ENCODE results near the gene ZMYND8. TPM values are rescaled to one million over a fixed set of nuclear protein-coding genes. Genes with fewer than 3 reads are reported as not detected.
"Not testable (repeated sequence)": the region's sequence is repeated elsewhere in the genome, so short reads cannot be mapped to it uniquely, and the experiment has no call there.

ZMYND8 gene
- total and polyA plus RNA-seq, 5 donors, result 10.0 to 35.7 (median 31.4) TPM

GRCh38 chr20:47389867-47390347 is 33.4 kb upstream of the ZMYND8 start:
- H3K4me1 ChIP-seq (ENCODE audit: control insufficient read depth, insufficient read depth, low read length), result no peaks in the 10 kb centered on the region
- no peaks in the 10 kb centered on the region for H3K27me3 ChIP-seq (ENCODE audit: control insufficient read depth, insufficient read depth)
- H3K27ac ChIP-seq (ENCODE audit: low read length), result no peak overlapping the region
- 77% methylated on average over 6 of the region's 6 CpGs for WGBS
- intact Hi-C loops (cut with DNase I), result loop anchor here in 3 of 4 donors (10.0 kb wide), 3 partner anchors 105 to 235 kb away; no protein-coding TSS in a partner anchor
- H3K9me3 ChIP-seq (ENCODE audit: control insufficient read depth, low read length), result no peaks in the 10 kb centered on the region
- DNase-seq (no peak), ATAC-seq (no peak)
- no peak overlapping the region for H3K4me3 ChIP-seq (ENCODE audit: low read length)

DNA sequence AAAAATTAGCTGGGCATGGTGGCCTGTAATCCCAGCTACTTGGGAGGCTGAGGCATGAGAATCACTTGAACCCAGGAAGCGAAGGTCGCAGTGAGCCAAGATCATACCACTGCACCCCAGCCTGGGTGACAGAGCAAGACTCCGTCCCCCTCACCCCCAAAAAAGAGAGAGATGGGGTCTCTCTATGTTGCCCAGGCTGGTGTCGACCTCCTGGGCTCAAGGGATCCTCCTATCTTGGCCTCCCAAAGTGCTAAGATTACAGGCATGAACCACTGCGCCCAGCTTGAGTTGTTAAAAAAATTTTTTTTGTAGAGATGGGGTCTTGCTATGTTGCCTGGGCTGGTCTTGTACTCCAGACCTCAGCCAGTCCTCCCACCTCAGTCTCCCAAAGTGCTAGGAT is 29.5 kb upstream of the ZMYND8 start:
- intact Hi-C loops (cut with DNase I), result loop anchor here (2.0 to 10.0 kb wide), 5 partner anchors 109 to 239 kb away; no protein-coding TSS in a partner anchor

GRCh38 chr20:47382746-47383415 is 26.4 kb upstream of the ZMYND8 start:
- no peak overlapping the region for H3K4me3 ChIP-seq (ENCODE audit: low read length)
- 93% methylated on average over 5 of the region's 5 CpGs for WGBS
- H3K27me3 ChIP-seq (ENCODE audit: control insufficient read depth, insufficient read depth), result no peaks in the 10 kb centered on the region
- no peak overlapping the region for H3K27ac ChIP-seq (ENCODE audit: low read length)
- intact Hi-C loops (cut with DNase I), result loop anchor here (5.0 to 10.0 kb wide), 6 partner anchors 91 to 242 kb away; no protein-coding TSS in a partner anchor
- ATAC-seq (no peak), DNase-seq (peak in 1 of 3 donors; percentile 7)
- H3K9me3 ChIP-seq (ENCODE audit: control insufficient read depth, low read length), result no peaks in the 10 kb centered on the region
- H3K4me1 ChIP-seq (ENCODE audit: control insufficient read depth, insufficient read depth, low read length), result peaks cover 6% of the 10 kb centered on the region

More for the DNA sequence above, 29.5 kb upstream of the ZMYND8 start:
- H3K9me3 ChIP-seq (ENCODE audit: control insufficient read depth, low read length); H3K27ac ChIP-seq (ENCODE audit: low read length); H3K4me1 ChIP-seq (ENCODE audit: control insufficient read depth, insufficient read depth, low read length); H3K4me3 ChIP-seq (ENCODE audit: low read length); ATAC-seq; H3K27me3 ChIP-seq (ENCODE audit: control insufficient read depth, insufficient read depth): not testable (repeated sequence)
- 99% methylated on average over 5 of the region's 5 CpGs for WGBS
- DNase-seq, result peak in 1 of 3 donors; percentile 10

DNA sequence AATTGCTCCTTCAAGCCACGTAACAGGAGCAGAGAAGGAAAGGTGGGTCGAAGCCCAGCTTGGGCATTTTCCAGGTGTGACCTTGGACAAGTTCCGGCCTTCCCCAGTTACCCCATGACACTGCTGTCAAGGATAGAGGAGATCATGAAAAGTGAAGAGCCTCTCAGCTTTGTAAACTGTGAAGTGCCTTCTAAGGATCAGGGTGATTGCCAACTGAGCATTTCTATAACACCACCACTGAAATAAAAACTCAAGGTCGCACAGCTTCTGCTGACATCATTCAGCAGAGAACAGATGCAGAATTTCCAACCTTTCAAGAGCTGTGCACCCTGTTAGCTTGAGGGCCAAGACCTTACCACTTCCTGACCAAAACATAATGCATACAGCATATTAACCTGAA is 24.0 kb upstream of the ZMYND8 start:
- Histone ChIP-seq H3K27me3 (ENCODE audit: control insufficient read depth, insufficient read depth) (no peaks in the 10 kb centered on the region), H3K9me3 (ENCODE audit: control insufficient read depth, low read length) (no peaks in the 10 kb centered on the region), H3K4me3 (ENCODE audit: low read length) (no peak overlapping the region), H3K4me1 (ENCODE audit: control insufficient read depth, insufficient read depth, low read length) (peaks cover 6% of the 10 kb centered on the region), H3K27ac (ENCODE audit: low read length) (no peak overlapping the region)
- intact Hi-C loops (cut with DNase I), result loop anchor here (5.0 to 10.0 kb wide), 6 partner anchors 88 to 244 kb away; no protein-coding TSS in a partner anchor
- ATAC-seq, result no peak
- DNase-seq, result no peak
- WGBS, result 76% methylated on average over 4 of the region's 4 CpGs

GRCh38 chr20:47379433-47380150 is 23.1 kb upstream of the ZMYND8 start:
- intact Hi-C loops (cut with DNase I), result loop anchor here (5.0 to 10.0 kb wide), 7 partner anchors 85 to 245 kb away; no protein-coding TSS in a partner anchor
- H3K27me3 ChIP-seq (ENCODE audit: control insufficient read depth, insufficient read depth), result no peaks in the 10 kb centered on the region
- WGBS, result 92% methylated on average over 15 of the region's 15 CpGs
- no peaks in the 10 kb centered on the region for H3K9me3 ChIP-seq (ENCODE audit: control insufficient read depth, low read length)
- DNase-seq (peak in 1 of 3 donors; percentile 27), ATAC-seq (no peak)
- H3K27ac ChIP-seq (ENCODE audit: low read length), result no peak overlapping the region
- H3K4me3 ChIP-seq (ENCODE audit: low read length), result no peak overlapping the region
- peaks cover 4% of the 10 kb centered on the region for H3K4me1 ChIP-seq (ENCODE audit: control insufficient read depth, insufficient read depth, low read length)

DNA sequence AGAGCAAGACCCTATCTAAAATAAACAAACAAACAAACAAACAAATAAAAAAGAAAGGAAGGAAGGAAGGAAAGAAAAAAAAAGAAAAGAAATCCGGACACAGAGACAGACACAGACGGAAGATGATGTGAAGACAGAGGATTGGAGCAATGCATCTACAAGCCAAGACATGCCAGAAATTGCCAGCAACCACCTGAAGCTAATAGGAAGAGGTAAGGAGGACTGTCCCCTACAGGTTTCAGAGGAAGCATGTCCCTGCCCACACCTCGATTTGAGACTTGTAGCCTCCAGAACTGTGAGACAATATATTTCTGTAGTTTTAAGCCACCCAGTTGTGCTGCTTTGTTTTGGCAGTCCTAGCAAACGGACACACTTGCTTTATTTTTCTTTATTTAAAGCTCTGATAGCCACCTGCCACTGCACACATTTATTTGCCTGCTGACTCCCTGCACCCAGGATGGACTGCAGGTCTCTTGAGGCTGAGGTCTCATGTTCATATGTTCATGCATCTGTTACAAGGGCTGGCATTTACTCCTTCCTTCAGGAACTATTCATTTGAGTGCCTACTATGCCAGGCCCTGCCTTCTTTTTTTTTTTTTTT is 20.7 kb upstream of the ZMYND8 start:
- no peaks in the 10 kb centered on the region for H3K9me3 ChIP-seq (ENCODE audit: control insufficient read depth, low read length)
- ATAC-seq, result no peak
- H3K4me3 ChIP-seq (ENCODE audit: low read length), result no peak overlapping the region
- 69% methylated on average over 4 of the region's 4 CpGs for WGBS
- intact Hi-C loops (cut with DNase I), result loop anchor here in 1 of 4 donors (10.0 kb wide), 1 partner anchor 82 kb away; no protein-coding TSS in a partner anchor
- H3K27ac ChIP-seq (ENCODE audit: low read length), result no peak overlapping the region
- H3K27me3 ChIP-seq (ENCODE audit: control insufficient read depth, insufficient read depth), result no peaks in the 10 kb centered on the region
- DNase-seq, result peak in 1 of 3 donors; percentile 8
- no peaks in the 10 kb centered on the region for H3K4me1 ChIP-seq (ENCODE audit: control insufficient read depth, insufficient read depth, low read length)

DNA sequence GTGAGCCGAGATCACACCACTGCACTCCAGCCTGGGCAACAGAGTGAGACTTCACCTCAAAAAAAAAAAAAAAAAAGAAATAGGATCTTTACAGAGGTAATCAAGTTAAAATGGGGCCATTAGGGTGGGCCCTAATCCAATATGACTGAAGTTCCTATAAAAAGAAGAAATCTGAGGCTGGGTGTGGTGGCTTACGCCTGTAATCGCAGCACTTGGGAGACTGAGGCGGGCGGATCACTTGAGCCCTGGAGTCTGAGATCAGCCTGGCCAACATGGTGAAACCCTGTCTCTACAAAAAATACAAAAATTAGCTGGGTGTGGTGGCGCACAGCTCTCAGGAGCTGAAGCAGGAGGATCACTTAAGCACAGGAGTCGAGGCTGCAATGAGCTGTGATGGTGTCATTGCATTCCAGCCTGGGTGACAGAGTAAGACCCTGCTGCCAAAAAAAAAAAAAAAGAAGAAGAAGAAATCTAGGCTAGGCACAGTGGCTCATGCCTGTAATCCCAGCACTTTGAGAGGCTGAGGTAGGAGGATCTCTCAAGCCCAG is 19.7 kb upstream of the ZMYND8 start:
- DNase-seq (peak in 1 of 3 donors; percentile 19), ATAC-seq (peak in 1 of 2 donors; percentile 37)

GRCh38 chr20:47374121-47374520 is 17.6 kb upstream of the ZMYND8 start:
- H3K27ac ChIP-seq (ENCODE audit: low read length); H3K27me3 ChIP-seq (ENCODE audit: control insufficient read depth, insufficient read depth); DNase-seq; H3K4me3 ChIP-seq (ENCODE audit: low read length); H3K9me3 ChIP-seq (ENCODE audit: control insufficient read depth, low read length); H3K4me1 ChIP-seq (ENCODE audit: control insufficient read depth, insufficient read depth, low read length); ATAC-seq: not testable (repeated sequence)
- WGBS, result 93% methylated on average over 8 of the region's 8 CpGs
- intact Hi-C loops (cut with DNase I), result loop anchor here in 1 of 4 donors (10.0 kb wide), 1 partner anchor 79 kb away; no protein-coding TSS in a partner anchor

More for the DNA sequence above, 19.7 kb upstream of the ZMYND8 start:
- not testable (repeated sequence) for H3K9me3 ChIP-seq (ENCODE audit: control insufficient read depth, low read length); H3K27me3 ChIP-seq (ENCODE audit: control insufficient read depth, insufficient read depth); H3K27ac ChIP-seq (ENCODE audit: low read length); H3K4me3 ChIP-seq (ENCODE audit: low read length); H3K4me1 ChIP-seq (ENCODE audit: control insufficient read depth, insufficient read depth, low read length)
- 88% methylated on average over 7 of the region's 7 CpGs for WGBS
- intact Hi-C loops (cut with DNase I), result loop anchor here in 1 of 4 donors (10.0 kb wide), 1 partner anchor 81 kb away; no protein-coding TSS in a partner anchor

DNA sequence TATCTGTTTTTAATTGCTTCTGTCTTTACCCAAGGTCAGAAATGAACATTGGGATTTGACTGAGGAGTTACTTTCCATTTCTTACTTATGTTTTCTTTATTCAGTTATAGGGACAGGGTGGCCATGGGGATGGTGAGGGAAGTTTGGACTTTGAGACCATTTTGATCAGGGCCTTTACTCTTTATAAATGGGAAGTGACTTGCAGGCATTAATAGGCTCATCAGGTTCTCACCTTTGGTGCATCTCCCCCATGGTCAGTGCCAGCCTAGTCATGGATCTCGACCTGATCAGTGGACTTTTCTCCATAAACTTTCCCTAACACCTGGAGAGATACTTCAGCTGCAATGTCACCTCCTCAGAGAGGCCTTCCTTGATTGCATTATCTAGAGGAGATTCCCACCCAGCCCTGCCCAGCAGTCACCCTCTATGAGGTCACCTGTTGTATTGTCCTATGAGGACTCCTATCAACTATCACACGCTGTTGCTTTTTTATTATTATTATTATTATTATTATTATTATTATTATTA is 16.8 kb upstream of the ZMYND8 start:
- DNase-seq (no peak), ATAC-seq (no peak)
- no peak overlapping the region for H3K4me3 ChIP-seq (ENCODE audit: low read length)
- WGBS, result 90% methylated on average over 2 of the region's 2 CpGs
- H3K9me3 ChIP-seq (ENCODE audit: control insufficient read depth, low read length), result no peaks in the 10 kb centered on the region
- H3K27ac ChIP-seq (ENCODE audit: low read length), result no peak overlapping the region
- no peaks in the 10 kb centered on the region for H3K4me1 ChIP-seq (ENCODE audit: control insufficient read depth, insufficient read depth, low read length)
- intact Hi-C loops (cut with DNase I), result loop anchor here in 1 of 4 donors (10.0 kb wide), 1 partner anchor 78 kb away; no protein-coding TSS in a partner anchor
- no peaks in the 10 kb centered on the region for H3K27me3 ChIP-seq (ENCODE audit: control insufficient read depth, insufficient read depth)

All from right cardiac atrium (tissue), 5 donors.